SK-N-SH treated with all-trans-retinoic acid at 6 μM for 48 hours (cell line): Measurements from ENCODE around the gene MAML2.
A peak's percentile ranks its signal among the peaks of the same experiment; 100 is the strongest.

Source experiments
- ARNTL ChIP-seq: fragments of 450-650 bp; formaldehyde crosslinking; IDR thresholded peaks from 2 replicates; pipeline ENCODE4 v1.5.0; 2020; ENCODE audit warnings: low read depth, mild to moderate bottlenecking, moderate library complexity, borderline replicate concordance
- CREB5 ChIP-seq: fragments of 250-450 bp; sonication (Bioruptor Pico); IDR thresholded peaks from 2 replicates; pipeline ENCODE4 v1.5.1; 2020; ENCODE audit warnings: low read depth, mild to moderate bottlenecking, moderate library complexity
- CSDC2 ChIP-seq: fragments of 250-450 bp; sonication (Bioruptor Pico); IDR thresholded peaks from 2 replicates; pipeline ENCODE4 v1.5.0; 2020; ENCODE audit warnings: mild to moderate bottlenecking, moderate library complexity
- ESRRG ChIP-seq: fragments of 250-450 bp; sonication (Bioruptor Pico); IDR thresholded peaks from 2 replicates; pipeline ENCODE4 v1.6.1; 2021; ENCODE audit warnings: mild to moderate bottlenecking
- ISL1 ChIP-seq: fragments of 250-450 bp; sonication (Bioruptor Pico); IDR thresholded peaks from 2 replicates; pipeline ENCODE4 v2.1.2; 2022; ENCODE audit warnings: mild to moderate bottlenecking, moderate library complexity
- SNAI2 ChIP-seq: fragments of 250-450 bp; sonication (Bioruptor Pico); IDR thresholded peaks from 2 replicates; pipeline ENCODE4 v1.5.0; 2020; ENCODE audit warnings: mild to moderate bottlenecking, moderate library complexity
- TOX ChIP-seq: fragments of 250-450 bp; sonication (Bioruptor Pico); IDR thresholded peaks from 2 replicates; pipeline ENCODE4 v1.8.0; 2021; ENCODE audit warnings: mild to moderate bottlenecking, moderate library complexity, borderline replicate concordance
- TSHZ2 ChIP-seq: fragments of 250-450 bp; sonication (Bioruptor Pico); IDR thresholded peaks from 2 replicates; pipeline ENCODE4 v1.5.0; 2020; ENCODE audit warnings: mild to moderate bottlenecking, moderate library complexity
- ZC3H10 ChIP-seq: fragments of 250-450 bp; sonication (Bioruptor Pico); IDR thresholded peaks from 2 replicates; pipeline ENCODE4 v1.5.1; 2021; ENCODE audit warnings: mild to moderate bottlenecking, moderate library complexity
- ZFP3 ChIP-seq: fragments of 250-450 bp; sonication (Bioruptor Pico); IDR thresholded peaks from 2 replicates; pipeline ENCODE4 v1.5.0; 2020; ENCODE audit warnings: mild to moderate bottlenecking, moderate library complexity
- ZFP30 ChIP-seq: fragments of 450-650 bp; formaldehyde crosslinking; IDR thresholded peaks from 2 replicates; pipeline ENCODE4 v1.5.0; 2022; ENCODE audit warnings: mild to moderate bottlenecking, moderate library complexity
- ZNF565 ChIP-seq: fragments of 450-650 bp; formaldehyde crosslinking; conservative IDR thresholded peaks from 2 replicates; pipeline ENCODE4 v1.5.0; 2020; ENCODE audit warnings: low read depth, mild to moderate bottlenecking, moderate library complexity
- TF ChIP-seq, protein P1 (sequence below): fragments of 250-450 bp; sonication (Bioruptor Pico); IDR thresholded peaks from 2 replicates; pipeline ENCODE4 v1.8.0; 2020; ENCODE audit warnings: mild to moderate bottlenecking, moderate library complexity, borderline replicate concordance
- TF ChIP-seq, protein P2 (sequence below): fragments of 250-450 bp; sonication (Bioruptor Pico); IDR thresholded peaks from 2 replicates; pipeline ENCODE4 v1.8.0; 2021; ENCODE audit warnings: low read depth, mild to moderate bottlenecking, moderate library complexity, borderline replicate concordance

DNA sequence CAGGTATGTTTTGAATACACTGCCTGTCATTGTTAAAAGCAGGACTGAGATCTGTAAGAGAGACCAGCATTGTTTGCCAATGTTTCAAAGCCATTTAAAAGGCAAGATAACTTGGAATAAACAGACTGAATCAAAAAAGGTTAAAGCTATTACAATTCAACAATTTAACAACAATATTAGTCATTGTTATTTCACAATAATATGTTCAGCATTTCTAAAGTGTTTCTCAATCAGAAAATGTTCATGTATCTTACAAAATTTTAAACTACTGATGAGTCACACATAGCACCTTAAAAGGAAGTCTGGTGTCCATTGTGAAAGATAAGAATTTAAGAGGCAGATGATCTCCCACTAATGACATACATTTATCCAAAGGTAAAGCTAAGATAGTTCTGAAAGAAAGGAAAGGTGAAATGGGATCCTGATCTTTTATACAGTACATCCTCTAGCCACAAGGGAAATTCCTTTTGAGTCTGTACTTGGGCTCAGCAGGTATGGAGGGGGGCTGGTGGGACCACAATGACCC, 79.7 kb downstream of the MAML2 start:
- no peak for TF ChIP-seq TOX (CRISPR knock-in tag)
- no peak for TF ChIP-seq ESRRG (CRISPR knock-in tag)
- TF ChIP-seq TSHZ2 (CRISPR knock-in tag): no peak
- TF ChIP-seq, protein P1, sequence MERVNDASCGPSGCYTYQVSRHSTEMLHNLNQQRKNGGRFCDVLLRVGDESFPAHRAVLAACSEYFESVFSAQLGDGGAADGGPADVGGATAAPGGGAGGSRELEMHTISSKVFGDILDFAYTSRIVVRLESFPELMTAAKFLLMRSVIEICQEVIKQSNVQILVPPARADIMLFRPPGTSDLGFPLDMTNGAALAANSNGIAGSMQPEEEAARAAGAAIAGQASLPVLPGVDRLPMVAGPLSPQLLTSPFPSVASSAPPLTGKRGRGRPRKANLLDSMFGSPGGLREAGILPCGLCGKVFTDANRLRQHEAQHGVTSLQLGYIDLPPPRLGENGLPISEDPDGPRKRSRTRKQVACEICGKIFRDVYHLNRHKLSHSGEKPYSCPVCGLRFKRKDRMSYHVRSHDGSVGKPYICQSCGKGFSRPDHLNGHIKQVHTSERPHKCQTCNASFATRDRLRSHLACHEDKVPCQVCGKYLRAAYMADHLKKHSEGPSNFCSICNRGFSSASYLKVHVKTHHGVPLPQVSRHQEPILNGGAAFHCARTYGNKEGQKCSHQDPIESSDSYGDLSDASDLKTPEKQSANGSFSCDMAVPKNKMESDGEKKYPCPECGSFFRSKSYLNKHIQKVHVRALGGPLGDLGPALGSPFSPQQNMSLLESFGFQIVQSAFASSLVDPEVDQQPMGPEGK (CRISPR knock-in tag): no peak
- no peak for TF ChIP-seq ZNF565 (CRISPR knock-in tag)
- TF ChIP-seq, protein P2, sequence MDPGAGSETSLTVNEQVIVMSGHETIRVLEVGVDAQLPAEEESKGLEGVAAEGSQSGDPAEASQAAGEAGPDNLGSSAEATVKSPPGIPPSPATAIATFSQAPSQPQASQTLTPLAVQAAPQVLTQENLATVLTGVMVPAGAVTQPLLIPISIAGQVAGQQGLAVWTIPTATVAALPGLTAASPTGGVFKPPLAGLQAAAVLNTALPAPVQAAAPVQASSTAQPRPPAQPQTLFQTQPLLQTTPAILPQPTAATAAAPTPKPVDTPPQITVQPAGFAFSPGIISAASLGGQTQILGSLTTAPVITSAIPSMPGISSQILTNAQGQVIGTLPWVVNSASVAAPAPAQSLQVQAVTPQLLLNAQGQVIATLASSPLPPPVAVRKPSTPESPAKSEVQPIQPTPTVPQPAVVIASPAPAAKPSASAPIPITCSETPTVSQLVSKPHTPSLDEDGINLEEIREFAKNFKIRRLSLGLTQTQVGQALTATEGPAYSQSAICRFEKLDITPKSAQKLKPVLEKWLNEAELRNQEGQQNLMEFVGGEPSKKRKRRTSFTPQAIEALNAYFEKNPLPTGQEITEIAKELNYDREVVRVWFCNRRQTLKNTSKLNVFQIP (CRISPR knock-in tag): no peak
- TF ChIP-seq ARNTL (CRISPR knock-in tag): no peak
- TF ChIP-seq ZFP3 (CRISPR knock-in tag): no peak
- TF ChIP-seq SNAI2 (CRISPR knock-in tag): no peak
- no peak for TF ChIP-seq CREB5
- TF ChIP-seq ZFP30 (CRISPR knock-in tag): no peak
- no peak for TF ChIP-seq CSDC2 (CRISPR knock-in tag)
- TF ChIP-seq ISL1: peak; percentile 56
- TF ChIP-seq ZC3H10: no peak
